Smooth muscle cell (in vitro differentiated cells): ENCODE measurements around the gene SEMA4G. TPM values are rescaled to one million over a fixed set of nuclear protein-coding genes. Genes with fewer than 3 reads are reported as not detected.
A peak's percentile ranks its signal among the peaks of the same experiment; 100 is the strongest.

ENCODE experiments used
- DNase-seq: peaks from one replicate; lab custom pipeline; 2025; ENCODE audit not compliant: unreplicated experiment; lab: John Stamatoyannopoulos, UW
- H2AFZ ChIP-seq: fragments of 200-600 bp; sonication (generic); 2 replicates; pipeline ENCODE4 v1.6.0; 2016; ENCODE audit warnings: antibody characterized with exemption, low read depth, mild to moderate bottlenecking
- H3F3A ChIP-seq: fragments of 200-600 bp; sonication (generic); 2 replicates; pipeline ENCODE4 v1.6.0; 2017; ENCODE audit warnings: antibody characterized with exemption, low read depth
- H3K27ac ChIP-seq: fragments of 200-600 bp; sonication (generic); 2 replicates; pipeline ENCODE4 v1.5.1; 2016; ENCODE audit warnings: low read depth, mild to moderate bottlenecking
- H3K27me3 ChIP-seq: fragments of 200-600 bp; sonication (generic); 2 replicates; pipeline ENCODE4 v1.6.1; 2016; ENCODE audit warnings: low read depth, mild to moderate bottlenecking
- H3K36me3 ChIP-seq: fragments of 200-600 bp; sonication (generic); 2 replicates; pipeline ENCODE4 v1.5.1; 2016; ENCODE audit warnings: low read depth
- H3K4me1 ChIP-seq: fragments of 200-600 bp; sonication (generic); 2 replicates; pipeline ENCODE4 v1.5.1; 2016; ENCODE audit warnings: low read depth
- H3K4me2 ChIP-seq: fragments of 200-600 bp; sonication (generic); 2 replicates; pipeline ENCODE4 v1.6.0; 2016; ENCODE audit warnings: mild to moderate bottlenecking
- H3K4me3 ChIP-seq: fragments of 200-600 bp; sonication (generic); 2 replicates; pipeline ENCODE4 v1.5.1; 2016; ENCODE audit warnings: mild to moderate bottlenecking
- H3K79me2 ChIP-seq: fragments of 200-600 bp; sonication (generic); 2 replicates; pipeline ENCODE4 v1.6.0; 2016; ENCODE audit warnings: low read depth, mild to moderate bottlenecking
- H3K9ac ChIP-seq: fragments of 200-600 bp; sonication (generic); 2 replicates; pipeline ENCODE4 v1.6.0; 2016; ENCODE audit warnings: low read depth
- H3K9me3 ChIP-seq: fragments of 200-600 bp; sonication (generic); replicated peaks from 2 replicates; pipeline ENCODE4 v1.5.1; 2016; ENCODE audit warnings: low read depth
- H4K20me1 ChIP-seq: fragments of 200-600 bp; sonication (generic); 2 replicates; pipeline ENCODE4 v1.6.0; 2016; ENCODE audit warnings: low read depth
- CTCF ChIP-seq: fragments of 200-600 bp; sonication (generic); IDR thresholded peaks from 2 replicates; pipeline ENCODE4 v1.5.1; 2017; ENCODE audit warnings: borderline replicate concordance, mild to moderate bottlenecking, antibody characterized with exemption; ENCODE audit not compliant: insufficient read depth, poor library complexity, severe bottlenecking
- WGBS: methylation state at CpG from one replicate; pipeline ENCODE4 v1.1.7; 2016; ENCODE audit warnings: low lambda C conversion rate; 5-methylcytosine and 5-hydroxymethylcytosine counted together
- polyA plus RNA-seq: library from polyadenylated mRNA; unstranded; fragments of >200 nt; fragmentation: Nextera tagmentation; extraction: Ambion mirVana; gene quantifications from 2 replicates; pipeline ENCODE4 v1.2.1, GENCODE V29; 2016
- total RNA-seq: library from RNA; depleted of rRNA; stranded (reverse); fragments of >200 nt; gene quantifications from 2 replicates; pipeline ENCODE4 v1.2.3, GENCODE V29; 2014

SEMA4G gene
- total and polyA plus RNA-seq, 2 experiments from 2014 or later: 4.2 to 7.1 TPM

GRCh38 chr10:100970076-100970913, 991 bp downstream of the SEMA4G start:
- H3K79me2 ChIP-seq: no peaks in the 10 kb centered on the region
- H3K4me2 ChIP-seq: peak overlapping the region; percentile 96
- H3K36me3 ChIP-seq: no peaks in the 10 kb centered on the region
- H3K27ac ChIP-seq: no peak overlapping the region
- H3F3A ChIP-seq: peaks cover 11% of the 10 kb centered on the region
- no peaks in the 10 kb centered on the region for H3K9me3 ChIP-seq
- no peaks in the 10 kb centered on the region for H3K4me1 ChIP-seq
- H3K4me3 ChIP-seq: peak overlapping the region; percentile 69
- H3K27me3 ChIP-seq: no peaks in the 10 kb centered on the region
- no peak overlapping the region for H3K9ac ChIP-seq
- H2AFZ ChIP-seq: peak overlapping the region; percentile 79
- WGBS: 28% methylated on average over 11 of the region's 13 CpGs
- no peaks in the 10 kb centered on the region for H4K20me1 ChIP-seq
- DNase-seq: no peak
- TF ChIP-seq CTCF: no peak

GRCh38 chr10:100970914-100971811, 1.9 kb downstream of the SEMA4G start:
- WGBS: 87% methylated on average over 4 of the region's 4 CpGs
- DNase-seq: no peak
- Histone ChIP-seq H3F3A (peaks cover 6% of the 10 kb centered on the region), H3K4me3 (peak overlapping the region; percentile 10), H2AFZ (no peak overlapping the region), H3K79me2 (no peaks in the 10 kb centered on the region), H3K4me1 (no peaks in the 10 kb centered on the region), H3K27me3 (no peaks in the 10 kb centered on the region), H3K36me3 (no peaks in the 10 kb centered on the region), H3K27ac (no peak overlapping the region), H3K9me3 (no peaks in the 10 kb centered on the region), H4K20me1 (no peaks in the 10 kb centered on the region), H3K4me2 (no peak overlapping the region), H3K9ac (no peak overlapping the region)
- no peak for TF ChIP-seq CTCF

- Histone ChIP-seq H3K9me3 (no peaks in the 10 kb centered on the region), H3K9ac (no peak overlapping the region), H4K20me1 (no peaks in the 10 kb centered on the region), H3F3A (peaks cover 6% of the 10 kb centered on the region), H3K27ac (no peak overlapping the region), H3K4me2 (no peak overlapping the region), H2AFZ (no peak overlapping the region), H3K4me1 (no peaks in the 10 kb centered on the region), H3K36me3 (no peaks in the 10 kb centered on the region), H3K79me2 (no peaks in the 10 kb centered on the region), H3K4me3 (no peak overlapping the region), H3K27me3 (no peaks in the 10 kb centered on the region)
- TF ChIP-seq CTCF: no peak
- DNase-seq: no peak
- WGBS: 77% methylated on average over 13 of the region's 13 CpGs
These were observed 3.0 kb downstream of the SEMA4G start for GRCh38 chr10:100972115-100972903.
